Stomach (tissue), 4 donors: ENCODE measurements around the gene SCN7A.

Experiments used
- CTCF ChIP-seq, 7 experiments: fragments of 450-650 bp in 4 of 7; fragments of 200-600 bp in 3 of 7; sonication (generic) in 3 of 7; IDR thresholded peaks; one replicate each; pipeline ENCODE4 v1.5.1; 2016 to 2019; ENCODE audit warnings: antibody characterized with exemption in 7 of 7, control low read depth in 2 of 7, mild to moderate bottlenecking in 1 of 7
- POLR2AphosphoS5 ChIP-seq, 3 donors: sonication (generic); formaldehyde crosslinking; IDR thresholded peaks; one replicate each; pipeline ENCODE4 v1.6.1; 2016; ENCODE audit warnings: antibody characterized with exemption in 3 of 3

GRCh38 chr2:166439078-166439477 lies 55.0 kb downstream of the SCN7A start:
- no peak for TF ChIP-seq CTCF (IDR thresholded peaks at IDR 0.05)
- no peak for TF ChIP-seq POLR2AphosphoS5 (IDR thresholded peaks at IDR 0.05)
